HAP-1 (cell line): ENCODE measurements around the gene CIB4.
A peak's percentile ranks its signal among the peaks of the same experiment; 100 is the strongest.

Experiments
- DNase-seq, 2 experiments: peaks; one replicate each; pipeline ENCODE4 v3.0.0-alpha.2; 2016 to 2020; ENCODE audit warnings: low spot score in 2 of 2
- H3K27me3 ChIP-seq: fragments of 250-450 bp; sonication (Bioruptor Pico); 2 replicates; pipeline ENCODE4 v1.5.1; 2020; ENCODE audit warnings: low read depth, mild to moderate bottlenecking, moderate library complexity
- H3K36me3 ChIP-seq: fragments of 250-450 bp; sonication (Bioruptor Pico); replicated peaks from 2 replicates; pipeline ENCODE4 v1.5.1; 2020; ENCODE audit warnings: mild to moderate bottlenecking
- H3K4me1 ChIP-seq: fragments of 250-450 bp; sonication (Bioruptor Pico); 2 replicates; pipeline ENCODE4 v1.5.1; 2020; ENCODE audit warnings: mild to moderate bottlenecking
- H3K4me3 ChIP-seq: fragments of 250-450 bp; sonication (Bioruptor Pico); 2 replicates; pipeline ENCODE4 v1.5.1; 2020; ENCODE audit warnings: mild to moderate bottlenecking, moderate library complexity
- H3K9me3 ChIP-seq: fragments of 250-450 bp; sonication (Bioruptor Pico); 2 replicates; pipeline ENCODE4 v1.5.1; 2020; ENCODE audit warnings: mild to moderate bottlenecking, moderate library complexity
- in situ Hi-C: fragments of 300-500 bp; cut with MboI; formaldehyde crosslinking; loops from 3 replicates; pipeline ENCODE4 v1.14.3; 2020; ENCODE audit warnings: low sequenced_read_pairs, inconsistent platforms, mixed read lengths

Gene CIB4

GRCh38 chr2:26644188-26644835 lies 3.1 kb upstream of the CIB4 start:
- no peak for DNase-seq
- Histone ChIP-seq H3K4me3 (no peak overlapping the region), H3K9me3 (no peaks in the 10 kb centered on the region), H3K4me1 (no peaks in the 10 kb centered on the region; the same call in none of the 2 replicates), H3K36me3 (no peaks in the 10 kb centered on the region), H3K27me3 (peaks cover 21% of the 10 kb centered on the region)
- in situ Hi-C loops: no loop called here

DNA sequence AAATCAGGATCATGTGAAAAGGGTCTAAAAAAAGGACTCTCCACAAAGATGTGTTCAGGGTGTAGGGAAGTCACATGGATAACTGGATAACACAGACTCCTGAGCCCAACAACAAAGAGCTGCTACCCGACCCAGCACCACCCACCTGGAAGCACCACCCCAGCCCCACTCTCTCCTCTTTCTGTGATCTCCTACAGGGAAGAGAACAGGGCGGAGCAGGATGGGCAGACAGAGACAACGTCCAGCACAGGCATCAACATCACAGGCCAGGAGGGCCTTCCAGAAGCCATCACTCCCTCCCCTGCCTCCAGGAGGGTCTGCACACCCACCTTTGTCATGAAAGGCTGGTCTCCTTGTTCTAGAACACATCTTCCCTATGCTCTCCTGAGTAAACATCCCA lies 1.3 kb upstream of the CIB4 start:
- no peak for DNase-seq
- Histone ChIP-seq H3K9me3 (no peaks in the 10 kb centered on the region), H3K27me3 (peaks cover 21% of the 10 kb centered on the region), H3K4me3 (no peak overlapping the region), H3K36me3 (no peaks in the 10 kb centered on the region), H3K4me1 (no peaks in the 10 kb centered on the region; the same call in none of the 2 replicates)
- in situ Hi-C loops: no loop called here

DNA sequence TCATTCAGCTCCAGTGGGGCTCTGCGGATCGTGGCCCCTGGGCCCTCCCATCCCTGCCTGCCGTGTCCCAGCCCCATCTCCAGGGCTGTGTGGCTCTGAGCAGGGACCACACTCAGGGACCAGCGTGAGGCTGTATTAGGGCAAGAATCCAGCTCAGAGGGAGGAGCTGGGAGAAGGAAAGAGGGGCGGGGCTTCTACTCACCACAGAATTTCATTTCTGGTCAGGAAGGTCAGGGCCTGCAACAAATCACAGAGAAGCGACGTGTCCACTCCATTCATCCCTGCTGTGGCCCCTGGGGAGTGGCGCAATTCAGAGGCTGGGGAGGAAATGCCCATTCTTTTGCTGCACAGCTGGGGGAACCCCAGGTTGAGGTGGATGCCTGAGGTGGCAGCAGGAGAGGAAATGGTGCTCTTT lies 828 bp downstream of the CIB4 start:
- Histone ChIP-seq H3K4me3 (no peak overlapping the region), H3K9me3 (no peaks in the 10 kb centered on the region), H3K27me3 (peaks cover 7% of the 10 kb centered on the region), H3K4me1 (no peaks in the 10 kb centered on the region; the same call in 1 of the 2 replicates), H3K36me3 (no peaks in the 10 kb centered on the region)
- peak in 1 of 2 experiments; percentile 20 for DNase-seq
- in situ Hi-C loops: no loop called here

DNA sequence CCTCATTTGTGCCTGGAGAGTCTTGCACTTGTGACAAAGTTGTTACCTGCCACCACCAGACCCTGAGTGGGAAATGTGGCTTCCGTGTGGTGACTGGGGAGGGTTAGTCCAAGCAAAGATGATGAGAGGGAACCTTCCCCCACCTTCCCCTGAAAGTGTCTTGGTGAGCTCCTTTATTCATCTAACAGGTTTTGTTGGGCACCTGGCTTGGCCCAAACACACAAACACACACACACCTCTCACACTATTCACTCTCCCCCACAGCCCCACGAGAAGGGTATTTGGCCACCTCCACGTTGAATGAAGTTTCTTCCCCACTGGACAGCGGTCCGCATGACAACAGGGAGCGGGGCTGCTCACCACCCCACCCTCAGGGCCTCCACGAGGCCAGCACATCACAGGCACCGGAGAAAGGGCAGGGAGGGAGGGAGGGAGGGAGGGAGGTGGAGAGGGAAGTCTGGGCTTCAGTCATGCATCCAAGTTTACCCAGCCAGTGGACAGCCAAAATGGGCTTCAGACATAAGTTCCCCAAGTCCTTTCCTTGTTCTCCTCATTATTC lies 1.4 kb downstream of the CIB4 start:
- Histone ChIP-seq H3K9me3 (no peaks in the 10 kb centered on the region), H3K27me3 (peaks cover 2% of the 10 kb centered on the region; the same call in 1 of the 2 replicates), H3K36me3 (no peaks in the 10 kb centered on the region), H3K4me1 (no peaks in the 10 kb centered on the region; the same call in 1 of the 2 replicates), H3K4me3 (no peak overlapping the region)
- DNase-seq: no peak
- in situ Hi-C loops: no loop called here

DNA sequence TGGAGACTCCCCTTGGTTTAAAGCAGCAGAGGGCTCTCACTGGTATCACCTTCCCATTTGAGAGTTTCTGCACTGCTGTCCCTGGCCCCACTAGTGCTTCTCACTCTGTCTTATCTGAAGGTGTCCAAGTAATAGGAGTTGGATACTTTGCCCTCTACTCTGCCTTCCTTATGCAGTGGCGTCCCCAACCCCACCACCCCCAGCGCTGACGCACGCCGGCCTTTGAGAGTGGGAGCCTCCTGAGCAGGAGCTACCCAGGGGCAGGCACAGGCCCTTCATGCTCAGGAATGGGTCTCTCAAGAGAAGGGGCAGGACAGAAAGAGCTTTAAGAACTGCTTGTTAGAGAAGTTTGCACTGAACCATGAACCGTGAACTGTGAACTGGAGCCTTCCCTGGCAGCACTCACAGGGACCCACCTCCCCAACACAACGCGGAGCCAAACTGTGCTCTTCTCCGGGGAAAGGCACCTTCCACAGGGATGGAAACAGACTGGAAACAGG lies 3.3 kb downstream of the CIB4 start:
- in situ Hi-C loops: no loop called here
- H3K27me3 ChIP-seq: no peaks in the 10 kb centered on the region
- H3K9me3 ChIP-seq: no peaks in the 10 kb centered on the region
- H3K4me3 ChIP-seq: no peak overlapping the region
- DNase-seq: no peak
- no peaks in the 10 kb centered on the region; the same call in 1 of the 2 replicates for H3K4me1 ChIP-seq
- H3K36me3 ChIP-seq: no peaks in the 10 kb centered on the region

- Histone ChIP-seq H3K27me3 (no peaks in the 10 kb centered on the region), H3K4me3 (no peak overlapping the region), H3K36me3 (no peaks in the 10 kb centered on the region), H3K9me3 (no peaks in the 10 kb centered on the region), H3K4me1 (no peaks in the 10 kb centered on the region; the same call in 1 of the 2 replicates)
- no peak for DNase-seq
- in situ Hi-C loops: no loop called here
Measured at GRCh38 chr2:26636935-26637334, 4.2 kb downstream of the CIB4 start.

DNA sequence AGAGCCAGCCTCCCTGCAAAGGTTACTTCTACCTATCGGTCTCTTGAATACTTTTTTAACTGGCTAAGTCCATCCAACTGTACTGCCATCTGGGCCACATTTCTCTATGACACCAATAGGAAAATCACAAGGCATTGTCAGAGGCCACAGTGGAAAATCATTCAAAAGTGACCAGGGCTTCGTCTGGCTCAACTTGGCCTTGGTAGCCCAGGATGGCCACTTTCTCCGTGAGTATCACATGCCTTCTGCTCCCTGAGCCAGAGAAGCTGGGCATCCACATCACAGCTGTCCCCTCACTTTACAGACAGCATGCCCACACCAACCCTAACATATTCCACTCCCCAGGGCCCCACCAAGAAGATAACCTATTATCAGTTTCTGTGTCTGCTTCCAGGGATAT lies 5.8 kb downstream of the CIB4 start:
- Histone ChIP-seq H3K4me3 (no peak overlapping the region), H3K27me3 (no peaks in the 10 kb centered on the region), H3K9me3 (no peaks in the 10 kb centered on the region), H3K36me3 (no peaks in the 10 kb centered on the region), H3K4me1 (no peaks in the 10 kb centered on the region; the same call in 1 of the 2 replicates)
- no peak for DNase-seq
- in situ Hi-C loops: no loop called here

DNA sequence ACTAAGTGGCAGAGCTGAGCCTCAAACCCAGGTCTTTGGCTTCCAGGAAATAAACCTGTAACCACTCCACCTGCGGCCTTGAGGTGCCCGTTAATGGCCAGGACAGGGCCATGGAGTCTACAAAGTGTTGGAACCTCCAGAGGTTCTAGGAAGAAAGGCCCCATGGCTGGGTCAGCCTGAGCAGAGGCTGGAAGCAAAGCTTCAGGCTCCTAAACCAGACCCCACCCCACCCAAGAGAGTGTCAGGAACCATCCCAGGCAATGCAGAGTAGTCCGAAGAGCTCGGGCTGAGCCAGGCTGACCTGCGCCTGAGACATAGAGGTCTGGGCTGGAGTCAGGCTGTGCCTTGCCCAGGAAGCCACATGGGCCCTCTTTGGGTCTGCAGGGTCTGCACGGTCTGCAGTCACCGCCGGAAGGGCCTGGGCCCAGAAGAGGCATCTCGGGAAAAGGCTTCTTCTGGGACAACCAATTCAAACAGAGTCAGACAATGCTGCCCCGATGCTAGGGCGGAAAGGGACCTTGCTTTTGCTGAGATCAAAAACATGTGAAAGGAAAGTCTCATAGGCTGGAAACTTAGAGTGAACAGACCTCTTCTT lies 6.4 kb downstream of the CIB4 start:
- Histone ChIP-seq H3K4me3 (no peak overlapping the region), H3K36me3 (no peaks in the 10 kb centered on the region), H3K9me3 (no peaks in the 10 kb centered on the region), H3K4me1 (no peaks in the 10 kb centered on the region; the same call in 1 of the 2 replicates), H3K27me3 (no peaks in the 10 kb centered on the region)
- in situ Hi-C loops: no loop called here
- no peak for DNase-seq

GRCh38 chr2:26633993-26634595 lies 7.1 kb downstream of the CIB4 start:
- Histone ChIP-seq H3K36me3 (no peaks in the 10 kb centered on the region), H3K27me3 (no peaks in the 10 kb centered on the region), H3K4me3 (no peak overlapping the region), H3K9me3 (no peaks in the 10 kb centered on the region), H3K4me1 (no peaks in the 10 kb centered on the region; the same call in 1 of the 2 replicates)
- no peak for DNase-seq
- in situ Hi-C loops: no loop called here

- Histone ChIP-seq H3K9me3 (no peaks in the 10 kb centered on the region), H3K36me3 (no peaks in the 10 kb centered on the region), H3K4me3 (no peak overlapping the region), H3K27me3 (no peaks in the 10 kb centered on the region), H3K4me1 (no peaks in the 10 kb centered on the region; the same call in 1 of the 2 replicates)
- in situ Hi-C loops: no loop called here
- no peak for DNase-seq
Measured at GRCh38 chr2:26633351-26633945, 7.7 kb downstream of the CIB4 start.

- Histone ChIP-seq H3K4me3 (no peak overlapping the region), H3K4me1 (no peaks in the 10 kb centered on the region; the same call in 1 of the 2 replicates), H3K9me3 (no peaks in the 10 kb centered on the region), H3K36me3 (no peaks in the 10 kb centered on the region), H3K27me3 (no peaks in the 10 kb centered on the region)
- DNase-seq: no peak
- in situ Hi-C loops: no loop called here
Measured at GRCh38 chr2:26632624-26633185, 8.5 kb downstream of the CIB4 start.

DNA sequence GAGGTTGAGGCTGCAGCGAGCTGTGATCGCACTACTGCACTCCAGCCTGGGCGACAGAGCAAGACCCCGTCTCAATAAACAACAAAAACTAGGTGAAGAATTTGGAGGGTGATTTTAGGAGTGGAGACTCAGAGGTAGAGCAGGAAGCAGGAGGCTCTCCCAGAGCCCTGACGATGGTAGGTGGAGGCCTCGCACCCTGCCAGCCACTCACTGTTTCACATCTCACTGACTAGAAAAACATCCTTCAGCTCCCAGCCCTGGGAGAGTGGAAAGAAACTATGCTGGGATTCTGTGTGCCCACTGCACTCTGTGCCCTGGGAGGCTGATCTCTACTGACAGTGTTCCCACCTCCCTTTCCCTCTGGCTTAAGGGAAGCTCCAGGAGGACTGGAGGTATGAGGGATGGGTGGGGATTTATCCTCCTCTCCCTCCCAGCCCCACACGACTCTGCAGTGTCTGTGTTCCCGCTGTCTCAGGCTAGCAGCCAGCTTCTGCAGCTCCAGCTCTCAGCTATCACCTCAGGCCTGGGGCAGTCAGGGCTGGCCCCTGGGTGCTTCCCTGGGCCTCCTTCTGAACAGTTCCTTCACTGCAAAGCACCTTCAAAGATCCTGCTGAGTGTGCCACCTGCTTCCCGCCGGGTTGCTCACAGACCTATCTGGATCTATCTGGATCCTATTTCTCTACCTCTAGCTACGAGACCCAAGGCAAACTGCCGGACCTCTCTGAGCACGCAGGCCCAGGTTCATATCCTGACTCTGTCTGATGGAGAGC lies 9.6 kb downstream of the CIB4 start:
- H3K4me1 ChIP-seq: no peaks in the 10 kb centered on the region; the same call in 1 of the 2 replicates
- no peaks in the 10 kb centered on the region for H3K27me3 ChIP-seq
- no peaks in the 10 kb centered on the region for H3K36me3 ChIP-seq
- no peak overlapping the region for H3K4me3 ChIP-seq
- no peaks in the 10 kb centered on the region for H3K9me3 ChIP-seq
- in situ Hi-C loops: no loop called here
- DNase-seq: no peak
